Glutamatergic neuron (in vitro differentiated cells): ENCODE measurements around the gene ONECUT2. TPM values are rescaled to one million over a fixed set of nuclear protein-coding genes. Genes with fewer than 3 reads are reported as not detected.

Source experiments
- DNase-seq: peaks from one replicate; pipeline ENCODE4 v3.0.0; 2022
- H3K27ac Mint-ChIP-seq: one replicate; pipeline ENCODE4 v1.8.0; 2020; ENCODE audit warnings: mild to moderate bottlenecking, mixed read lengths, inconsistent platforms; ENCODE audit not compliant: unreplicated experiment
- H3K27me3 Mint-ChIP-seq: one replicate; pipeline ENCODE4 v1.8.0; 2020; ENCODE audit warnings: mild to moderate bottlenecking, moderate library complexity, mixed read lengths, inconsistent platforms; ENCODE audit not compliant: unreplicated experiment
- H3K36me3 Mint-ChIP-seq: one replicate; pipeline ENCODE4 v1.8.0; 2020; ENCODE audit warnings: mild to moderate bottlenecking, mixed read lengths, inconsistent platforms; ENCODE audit not compliant: unreplicated experiment
- H3K4me1 Mint-ChIP-seq: one replicate; pipeline ENCODE4 v1.8.0; 2020; ENCODE audit warnings: mild to moderate bottlenecking, low read depth, mixed read lengths, inconsistent platforms; ENCODE audit not compliant: unreplicated experiment
- H3K4me3 Mint-ChIP-seq: one replicate; pipeline ENCODE4 v1.8.0; 2020; ENCODE audit warnings: mild to moderate bottlenecking, mixed read lengths, inconsistent platforms; ENCODE audit not compliant: unreplicated experiment
- H3K9me3 Mint-ChIP-seq: one replicate; pipeline ENCODE4 v1.8.0; 2020; ENCODE audit warnings: mild to moderate bottlenecking, moderate library complexity, mixed read lengths, inconsistent platforms; ENCODE audit not compliant: unreplicated experiment
- CTCF ChIP-seq: fragments of 200-600 bp; sonication (generic); IDR thresholded peaks from one replicate; pipeline ENCODE4 v1.5.0; 2021; ENCODE audit not compliant: partially characterized antibody, unreplicated experiment
- total RNA-seq: library from RNA; stranded (reverse); fragmentation: NEBNext Ultra II Directional; extraction: Animal tissue kit (Norgen Biotek cat#: 25700); gene quantifications from one replicate; pipeline ENCODE4 v1.2.1, GENCODE V29; 2021; ENCODE audit not compliant: unreplicated experiment

ONECUT2 gene
- total RNA-seq, 1 donor from 2014 or later: 230 TPM

GRCh38 chr18:57435846-57436190 is 644 bp downstream of the ONECUT2 start:
- DNase-seq: peak; percentile 47
- Mint-ChIP-seq H3K27me3 (peaks cover 53% of the 10 kb centered on the region), H3K4me1 (peaks cover 27% of the 10 kb centered on the region), H3K4me3 (peak overlapping the region; percentile 99), H3K9me3 (peaks cover 55% of the 10 kb centered on the region), H3K27ac (peak overlapping the region; percentile 99), H3K36me3 (peaks cover 9% of the 10 kb centered on the region)
- TF ChIP-seq CTCF: no peak

GRCh38 chr18:57436191-57436964 is 1.2 kb downstream of the ONECUT2 start:
- Mint-ChIP-seq H3K9me3 (peaks cover 58% of the 10 kb centered on the region), H3K36me3 (peaks cover 9% of the 10 kb centered on the region), H3K4me3 (peak overlapping the region; percentile 99), H3K27me3 (peaks cover 57% of the 10 kb centered on the region), H3K27ac (peak overlapping the region; percentile 99), H3K4me1 (peaks cover 30% of the 10 kb centered on the region)
- peak; percentile 40 for DNase-seq
- no peak for TF ChIP-seq CTCF

- Mint-ChIP-seq H3K4me1 (peaks cover 27% of the 10 kb centered on the region), H3K27me3 (peaks cover 55% of the 10 kb centered on the region), H3K27ac (peak overlapping the region; percentile 99), H3K36me3 (peaks cover 9% of the 10 kb centered on the region), H3K4me3 (peak overlapping the region; percentile 99), H3K9me3 (peaks cover 53% of the 10 kb centered on the region)
- TF ChIP-seq CTCF: no peak
- no peak for DNase-seq
These were observed 1.8 kb downstream of the ONECUT2 start for GRCh38 chr18:57436965-57437333.

- peaks cover 26% of the 10 kb centered on the region for H3K4me1 Mint-ChIP-seq
- peaks cover 9% of the 10 kb centered on the region for H3K36me3 Mint-ChIP-seq
- peak overlapping the region; percentile 99 for H3K27ac Mint-ChIP-seq
- TF ChIP-seq CTCF: no peak
- H3K4me3 Mint-ChIP-seq: peak overlapping the region; percentile 99
- peaks cover 57% of the 10 kb centered on the region for H3K27me3 Mint-ChIP-seq
- H3K9me3 Mint-ChIP-seq: peaks cover 52% of the 10 kb centered on the region
- DNase-seq: peak; percentile 37
These were observed 2.2 kb downstream of the ONECUT2 start for GRCh38 chr18:57437402-57437765.

- H3K4me1 Mint-ChIP-seq: peaks cover 30% of the 10 kb centered on the region
- peaks cover 9% of the 10 kb centered on the region for H3K36me3 Mint-ChIP-seq
- H3K4me3 Mint-ChIP-seq: peak overlapping the region; percentile 99
- peaks cover 52% of the 10 kb centered on the region for H3K9me3 Mint-ChIP-seq
- TF ChIP-seq CTCF: peak; percentile 75
- H3K27me3 Mint-ChIP-seq: peaks cover 57% of the 10 kb centered on the region
- DNase-seq: peak; percentile 89
- peak overlapping the region; percentile 99 for H3K27ac Mint-ChIP-seq
These were observed 2.8 kb downstream of the ONECUT2 start for GRCh38 chr18:57437766-57438671.
